HG03558 (cell line): ENCODE measurements around the gene PPP1R3E.
"Not testable (repeated sequence)": the region's sequence is repeated elsewhere in the genome, so short reads cannot be mapped to it uniquely, and the experiment has no call there.

Experiments
- ATAC-seq: cut with Tn5 transposase; IDR thresholded peaks from one replicate; pipeline ENCODE4 v1.9.1; 2021; ENCODE audit warnings: moderate number of reproducible peaks; ENCODE audit not compliant: unreplicated experiment; ENCODE audit errors: extremely low read depth

The PPP1R3E gene, protein sequence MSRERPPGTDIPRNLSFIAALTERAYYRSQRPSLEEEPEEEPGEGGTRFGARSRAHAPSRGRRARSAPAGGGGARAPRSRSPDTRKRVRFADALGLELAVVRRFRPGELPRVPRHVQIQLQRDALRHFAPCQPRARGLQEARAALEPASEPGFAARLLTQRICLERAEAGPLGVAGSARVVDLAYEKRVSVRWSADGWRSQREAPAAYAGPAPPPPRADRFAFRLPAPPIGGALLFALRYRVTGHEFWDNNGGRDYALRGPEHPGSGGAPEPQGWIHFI

DNA sequence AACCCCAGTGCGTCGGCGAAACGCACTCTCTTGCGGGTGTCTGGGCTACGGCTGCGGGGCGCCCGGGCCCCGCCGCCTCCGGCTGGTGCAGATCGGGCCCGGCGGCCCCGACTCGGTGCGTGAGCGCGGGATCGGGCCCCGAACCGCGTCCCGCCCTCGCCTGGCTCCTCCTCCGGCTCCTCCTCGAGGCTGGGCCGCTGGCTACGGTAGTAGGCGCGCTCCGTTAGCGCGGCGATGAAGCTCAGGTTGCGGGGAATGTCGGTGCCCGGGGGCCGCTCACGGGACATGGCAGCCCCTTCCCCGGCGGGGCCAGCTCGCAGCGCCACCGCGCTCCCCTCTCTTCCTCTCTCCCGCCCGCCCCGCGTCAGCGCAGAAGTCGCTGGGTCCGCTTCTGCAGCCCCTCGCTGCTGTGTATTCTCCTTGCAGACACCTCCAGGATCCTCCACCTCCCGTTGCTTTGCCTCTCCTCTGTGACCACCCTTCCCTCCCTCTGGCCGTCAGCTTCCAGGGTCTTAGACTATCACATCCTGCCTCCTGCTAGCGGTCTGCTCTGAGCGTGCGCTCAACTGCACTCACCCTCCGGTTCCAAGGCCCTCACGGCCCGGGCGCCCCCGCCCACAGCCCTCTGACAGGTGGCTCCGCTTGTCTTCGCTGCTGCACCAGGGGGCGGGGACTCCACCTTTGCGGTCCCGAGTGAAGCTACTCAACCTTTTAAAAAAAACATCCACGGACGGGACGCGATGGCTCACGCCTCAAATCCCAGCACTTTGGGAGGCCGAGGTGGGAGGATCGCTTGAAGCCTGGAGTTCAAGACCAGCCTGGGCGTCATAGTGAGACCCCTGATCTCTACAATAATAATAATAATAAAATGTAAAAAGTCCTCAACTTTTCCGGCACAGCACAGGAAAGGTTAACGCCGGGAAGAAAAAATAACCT lies at the start of gene PPP1R3E:
TSS of gene PPP1R3E (minus strand) at position 570 of the 936 bp plus-strand sequence. CDS start at position 287, 283 bp downstream.
- peak; percentile 16 for ATAC-seq

DNA sequence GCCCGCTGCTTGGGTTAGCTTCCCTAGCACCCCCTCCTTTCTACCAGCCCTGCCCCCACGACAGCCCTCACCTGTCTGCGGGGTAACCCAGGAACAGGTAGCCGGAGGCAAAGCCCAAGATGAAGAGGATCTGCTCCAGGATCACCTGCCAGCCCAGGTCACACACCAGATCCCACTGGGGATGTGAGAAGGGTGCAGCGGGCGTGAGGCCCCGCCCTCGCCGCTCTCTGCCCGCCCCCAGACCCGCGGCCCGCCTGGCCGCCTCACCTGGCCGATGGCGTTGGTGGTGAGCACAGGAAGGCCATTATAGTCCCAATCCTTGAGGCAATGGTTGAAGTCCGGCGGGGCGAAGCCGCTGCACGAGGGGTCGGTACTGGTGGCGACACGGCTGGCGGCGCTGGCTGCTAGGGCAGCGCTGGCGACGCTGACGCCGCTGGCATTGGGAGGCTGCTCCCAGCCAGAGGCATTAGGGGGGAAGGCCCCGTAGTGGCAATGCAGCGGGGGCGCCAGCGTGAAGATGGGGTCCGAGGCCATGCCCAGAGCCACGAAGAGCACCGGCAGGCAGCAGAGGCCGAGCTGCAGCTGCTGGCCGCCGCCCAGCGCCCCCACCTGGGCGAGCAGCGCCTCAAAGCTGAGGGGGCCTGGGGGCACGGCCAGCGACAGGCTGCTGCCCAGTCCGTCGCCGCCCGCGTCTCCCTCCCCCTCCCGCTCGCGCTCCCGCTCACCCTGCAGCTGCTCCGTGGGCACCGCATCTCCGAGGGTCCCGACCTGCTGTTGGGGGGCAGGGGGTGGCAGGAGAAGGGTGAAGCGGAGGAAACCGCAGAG lies 49.2 kb upstream of the PPP1R3E start:
- no peak for ATAC-seq

DNA sequence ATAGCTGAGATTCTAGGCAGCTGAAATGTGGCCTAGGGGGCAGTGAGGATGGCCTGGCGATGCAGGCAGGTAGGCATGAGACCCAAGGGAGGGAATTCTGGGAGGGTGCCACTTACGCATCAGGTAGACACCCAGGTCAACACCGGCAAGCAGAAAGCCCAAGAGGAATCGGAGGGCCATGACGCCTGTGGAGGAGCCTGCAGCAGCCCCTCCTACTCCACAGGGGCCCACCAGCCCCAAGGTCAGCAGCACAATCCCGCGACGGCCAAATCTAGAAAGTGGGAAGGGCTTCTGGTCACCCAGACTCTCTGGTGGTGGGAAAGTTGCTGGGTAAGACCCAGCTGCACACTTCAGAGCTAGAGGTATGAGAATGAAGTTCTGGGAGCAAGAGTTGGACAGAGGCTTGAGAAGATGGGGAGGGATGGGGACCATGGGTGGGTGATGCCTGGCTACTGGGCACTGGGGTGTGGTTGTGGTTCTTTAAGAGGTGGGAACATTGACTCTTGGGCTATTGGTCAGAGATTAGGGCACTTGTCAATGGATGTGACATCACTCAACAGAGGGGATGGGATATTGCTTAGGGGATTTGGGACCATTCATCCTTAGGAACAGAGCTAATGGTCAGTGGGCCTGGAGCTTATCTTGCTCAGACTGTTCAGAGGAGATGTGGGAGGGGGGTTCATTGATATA lies 46.6 kb upstream of the PPP1R3E start:
- no peak for ATAC-seq

DNA sequence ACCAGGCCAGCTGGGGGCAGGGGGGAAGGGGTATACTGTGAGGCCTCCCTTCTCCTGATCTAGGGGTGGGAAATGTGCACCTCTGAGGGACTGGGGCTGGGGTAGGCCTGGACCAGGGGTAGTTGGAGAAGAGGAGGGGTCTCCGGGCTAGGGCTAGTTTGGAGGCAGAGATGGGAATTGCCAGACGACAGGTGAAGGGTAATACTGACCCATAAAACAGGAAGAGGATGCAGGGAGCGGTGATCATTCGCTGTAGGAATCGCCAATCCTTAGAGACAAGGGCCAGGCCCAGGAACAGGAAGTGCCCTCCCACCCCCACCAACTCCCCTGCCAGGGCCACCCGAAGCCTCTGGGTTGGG lies 45.6 kb upstream of the PPP1R3E start:
- no peak for ATAC-seq

DNA sequence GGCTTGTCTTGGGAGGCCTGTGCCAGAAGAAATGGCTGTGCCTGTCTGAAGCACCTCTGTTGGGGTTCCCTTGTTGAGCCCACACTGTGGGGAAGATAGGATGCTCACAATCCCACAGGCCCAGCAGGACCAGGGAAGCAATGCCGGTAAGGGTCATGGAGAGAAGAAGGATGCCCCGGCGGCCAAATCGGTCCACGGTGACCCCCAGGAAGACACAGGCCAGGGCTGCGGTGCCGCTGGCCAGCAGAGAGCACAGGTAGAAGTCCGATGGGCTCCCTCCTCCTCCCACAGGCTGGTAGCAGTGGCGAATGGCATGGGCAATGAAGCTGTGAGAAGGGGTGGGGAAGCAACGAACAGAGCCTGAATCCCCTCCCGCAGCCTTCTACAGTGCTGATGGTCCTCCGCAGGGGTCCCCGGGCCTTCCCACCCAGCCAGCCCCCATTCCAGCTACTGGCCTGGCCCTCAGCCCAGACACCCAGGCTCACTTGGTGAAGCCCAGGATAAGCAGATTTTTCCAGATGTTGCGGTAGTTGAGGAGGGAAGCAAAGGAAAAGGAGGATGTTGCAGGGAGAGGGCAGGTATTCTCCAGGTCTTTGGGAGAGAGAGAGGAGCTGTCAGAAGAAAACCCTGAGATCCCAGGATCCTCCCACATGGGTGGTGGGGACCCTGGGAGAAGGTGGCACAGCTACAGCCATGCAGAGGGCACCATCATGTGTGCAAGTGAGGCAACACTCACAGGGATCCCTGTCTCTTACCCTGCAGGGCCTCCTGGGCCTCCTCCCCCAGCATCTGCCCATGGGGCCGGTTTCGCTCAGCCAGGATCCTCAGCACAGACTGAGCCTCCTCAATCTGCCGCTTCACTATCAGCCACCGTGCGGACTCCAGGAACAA lies 45.0 kb upstream of the PPP1R3E start:
- ATAC-seq: no peak

DNA sequence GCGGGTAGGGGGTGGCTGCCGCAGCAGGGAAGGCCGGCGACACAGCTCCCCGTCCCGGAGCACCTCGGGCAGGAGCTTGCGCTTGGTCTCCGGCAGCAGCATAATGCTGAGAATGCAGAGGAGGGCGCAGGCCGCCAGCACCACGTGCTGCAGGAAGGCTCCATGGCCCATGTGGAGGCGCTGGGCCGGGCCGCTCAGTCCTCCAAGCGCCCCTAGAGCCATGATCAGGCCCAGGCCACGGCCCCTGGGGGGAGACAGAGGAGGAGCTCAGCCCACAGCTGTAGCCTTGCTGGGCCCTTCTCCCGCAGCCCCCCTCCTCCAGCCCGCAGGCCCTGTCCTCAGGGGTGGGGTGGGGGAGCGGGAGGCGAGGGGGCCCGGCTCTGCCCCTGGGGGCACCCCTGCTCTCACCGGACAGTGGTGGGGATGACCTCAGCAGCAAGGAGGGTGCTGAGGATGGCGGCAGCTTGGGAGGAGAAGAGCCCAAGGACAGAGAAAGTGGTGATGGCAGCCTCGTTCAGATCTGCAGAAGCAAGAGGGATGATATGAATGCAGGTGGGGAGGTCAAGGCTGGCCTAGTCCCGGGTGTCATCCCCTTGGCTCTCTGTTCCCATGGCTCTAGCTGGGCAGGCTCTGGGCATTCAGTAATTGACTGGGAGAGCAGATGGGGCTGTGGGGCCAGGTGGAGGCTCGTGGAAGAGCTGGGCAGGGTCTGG lies 44.2 kb upstream of the PPP1R3E start:
- no peak for ATAC-seq

DNA sequence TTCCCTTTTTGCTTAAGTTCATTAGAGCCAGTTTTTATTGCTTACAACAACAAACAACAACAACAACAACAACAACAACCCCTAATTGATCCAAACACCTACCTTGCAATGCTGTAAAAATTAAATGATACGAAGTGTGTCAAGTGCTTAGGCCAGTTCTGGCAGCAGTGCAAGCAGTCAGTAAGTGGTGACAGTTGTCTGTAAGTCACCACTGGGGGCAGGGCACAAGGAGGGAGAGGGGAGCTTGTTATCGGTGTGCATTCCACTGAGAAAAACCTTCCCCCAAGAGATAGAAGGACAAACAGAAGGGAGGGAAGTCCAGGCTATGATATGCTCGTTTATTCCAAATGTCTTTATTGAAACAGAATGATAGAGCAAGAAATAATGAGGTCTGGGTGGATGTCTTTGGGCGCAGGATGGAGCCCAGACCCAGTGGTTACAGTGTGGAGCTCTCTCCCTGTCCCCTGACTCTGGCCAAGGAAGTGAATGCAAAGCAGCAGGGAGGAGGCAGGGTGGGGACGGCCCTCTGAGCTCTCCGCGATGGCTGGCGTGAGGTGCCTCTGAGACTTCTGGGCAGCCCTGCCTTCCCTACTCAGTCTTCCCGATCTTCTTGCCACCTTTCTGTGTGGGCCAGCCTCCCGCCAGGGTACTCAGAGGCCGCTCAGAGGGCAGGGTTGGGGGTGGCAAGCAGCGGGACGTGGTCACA lies 43.5 kb upstream of the PPP1R3E start:
- ATAC-seq: no peak

DNA sequence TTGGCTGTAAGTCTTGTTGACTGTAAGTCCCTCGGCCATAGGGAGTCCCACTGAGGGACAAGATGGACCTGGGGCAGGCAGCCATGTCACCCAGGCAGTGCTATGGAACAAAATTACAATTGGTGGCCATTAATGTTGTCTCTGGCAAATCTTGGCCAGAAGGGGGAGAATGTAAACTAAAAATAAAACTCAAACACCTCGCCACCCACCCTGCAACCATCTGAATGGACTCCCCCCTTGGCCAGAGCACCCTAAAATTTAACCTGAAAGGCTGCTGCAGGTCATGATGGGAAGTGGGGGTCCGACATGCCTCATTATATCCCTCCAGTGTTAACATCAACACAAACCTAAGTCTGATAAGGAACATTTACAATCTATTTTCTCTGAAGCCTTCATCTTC lies 41.8 kb upstream of the PPP1R3E start:
- no peak for ATAC-seq

DNA sequence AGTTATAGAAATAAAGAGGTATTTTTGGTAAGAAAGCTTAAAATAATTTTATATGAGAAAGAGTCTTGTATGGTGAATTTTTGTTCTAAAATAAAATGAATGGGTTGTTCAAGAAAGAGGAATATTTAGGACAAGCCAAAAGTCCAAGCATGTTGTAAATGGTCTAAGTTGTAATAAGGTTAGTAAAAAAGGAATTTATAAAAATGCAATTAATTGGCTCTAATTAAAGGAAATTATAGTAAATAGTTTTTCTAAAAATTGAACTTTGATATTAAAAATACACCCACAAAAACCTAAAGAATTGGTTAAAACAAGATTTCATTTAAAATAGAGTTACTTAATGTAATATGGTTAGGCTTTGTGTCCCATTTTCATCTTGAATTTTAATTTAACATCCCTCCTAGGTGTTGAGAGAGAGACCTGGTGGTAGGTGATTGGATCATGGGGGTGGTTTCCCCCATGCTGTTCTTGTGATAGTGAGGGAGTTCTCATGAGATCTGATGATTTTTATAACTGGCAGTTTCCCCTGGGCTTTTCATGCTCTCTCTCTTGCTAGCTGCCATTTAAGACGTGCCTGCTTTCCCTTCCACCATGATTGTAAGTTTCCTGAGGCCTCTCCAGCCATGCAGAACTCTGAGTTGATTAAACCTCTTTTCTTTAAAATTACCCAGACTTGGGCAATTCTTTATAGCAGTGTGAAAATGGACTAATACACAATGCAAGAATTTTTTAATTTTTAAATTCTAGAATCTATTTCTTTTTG lies 37.0 kb upstream of the PPP1R3E start:
- ATAC-seq: no peak

DNA sequence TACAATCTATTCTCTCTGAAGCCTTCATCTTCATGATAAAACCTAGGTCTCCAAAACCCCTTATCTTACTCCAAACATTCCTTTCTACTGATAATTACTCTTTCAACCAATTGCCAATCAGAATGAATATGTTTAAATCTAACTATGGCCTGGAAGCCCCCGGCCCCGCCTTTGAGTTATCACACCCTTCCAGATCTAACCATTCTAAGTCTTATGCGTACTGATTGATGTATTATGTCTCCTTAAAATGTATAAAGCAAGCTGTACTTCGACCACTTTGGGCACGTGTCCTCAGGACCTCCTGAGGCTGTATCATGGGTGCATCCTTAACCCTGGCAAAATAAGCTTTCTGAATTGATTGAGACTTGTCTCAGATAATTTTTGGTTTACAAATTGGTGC lies 33.0 kb upstream of the PPP1R3E start:
- no peak for ATAC-seq

DNA sequence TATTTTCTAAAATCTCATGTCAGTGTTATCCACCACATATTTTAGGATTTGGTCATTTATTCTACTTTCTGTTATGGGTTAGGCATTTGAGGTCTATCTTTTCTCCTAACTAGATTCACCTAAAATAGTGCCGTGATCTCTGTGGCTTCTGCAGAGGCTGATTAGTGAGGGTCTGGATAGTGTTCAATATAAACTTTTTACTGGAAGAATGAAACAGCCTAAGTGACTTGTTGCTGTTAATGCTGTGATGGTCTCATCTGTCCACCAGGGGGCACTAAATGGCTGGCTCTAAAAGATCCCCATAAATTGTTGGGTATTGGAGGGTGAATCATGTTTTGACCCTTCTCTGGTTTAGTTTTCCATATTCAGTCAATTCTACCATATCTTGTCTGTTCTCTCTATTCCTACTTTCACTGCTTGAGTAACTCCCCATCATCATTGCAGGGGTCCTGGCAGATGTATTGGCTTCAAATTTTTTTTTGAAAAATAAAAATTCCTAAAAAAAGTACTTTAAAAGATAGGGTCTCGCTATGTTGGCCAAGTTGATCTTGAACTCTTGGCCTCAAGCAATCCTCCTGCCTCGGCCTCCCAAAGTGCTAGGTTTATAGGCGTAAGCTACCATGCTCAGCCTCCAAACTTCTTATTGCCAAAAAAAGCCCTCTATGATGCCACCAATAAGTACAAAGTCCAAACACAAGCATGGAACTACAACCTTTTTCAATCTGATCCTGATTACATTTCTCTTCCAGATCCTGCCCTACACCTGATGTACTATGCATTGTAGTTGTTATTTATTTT lies 25.5 kb upstream of the PPP1R3E start:
- no peak for ATAC-seq

DNA sequence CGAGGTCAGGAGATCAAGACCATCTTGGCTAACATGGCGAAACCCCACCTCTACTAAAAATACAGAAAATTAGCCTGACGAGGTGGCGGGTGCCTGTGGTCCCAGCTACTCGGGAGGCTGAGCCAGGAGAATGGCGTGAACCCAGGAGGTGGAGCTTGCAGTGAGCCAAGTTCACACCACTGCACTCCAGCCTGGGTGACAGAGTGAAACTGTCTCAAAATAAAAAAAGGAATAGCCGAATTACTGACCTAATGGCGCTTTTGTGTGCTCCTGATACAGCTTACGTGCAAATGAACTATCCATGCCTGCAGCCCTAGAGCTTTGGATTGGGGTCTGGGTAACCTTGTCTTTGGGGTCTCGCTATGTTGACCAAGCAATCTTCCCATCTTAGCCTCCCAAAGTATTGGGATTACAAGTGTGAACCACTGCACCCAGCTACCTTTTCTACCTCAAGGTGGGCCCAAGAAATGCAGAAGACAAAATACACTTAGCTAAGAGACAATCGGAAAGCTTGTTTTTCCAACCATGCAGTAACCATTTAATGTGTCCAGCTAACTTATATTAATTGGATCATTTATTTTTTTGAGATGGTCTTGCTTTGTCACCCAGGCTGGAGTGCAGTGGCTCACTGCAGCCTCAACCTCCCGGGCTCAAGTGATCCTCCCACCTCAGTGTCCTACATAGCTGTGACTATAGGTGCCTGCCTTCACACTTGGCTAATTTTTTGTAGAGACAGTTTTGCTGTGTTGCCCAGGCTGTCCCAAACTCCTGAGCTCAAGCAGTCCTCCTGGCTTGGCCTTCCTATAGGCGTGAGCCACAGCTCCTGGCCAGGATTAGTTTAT lies 24.1 kb upstream of the PPP1R3E start:
- no peak for ATAC-seq

DNA sequence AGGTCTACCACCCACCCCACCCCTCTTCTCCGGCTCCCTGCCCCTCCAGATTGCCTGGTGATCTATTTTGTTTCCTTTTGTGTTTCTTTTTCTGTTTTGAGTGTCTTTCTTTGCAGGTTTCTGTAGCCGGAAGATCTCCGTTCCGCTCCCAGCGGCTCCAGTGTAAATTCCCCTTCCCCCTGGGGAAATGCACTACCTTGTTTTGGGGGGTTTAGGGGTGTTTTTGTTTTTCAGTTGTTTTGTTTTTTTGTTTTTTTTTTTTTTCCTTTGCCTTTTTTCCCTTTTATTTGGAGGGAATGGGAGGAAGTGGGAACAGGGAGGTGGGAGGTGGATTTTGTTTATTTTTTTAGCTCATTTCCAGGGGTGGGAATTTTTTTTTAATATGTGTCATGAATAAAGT lies 23.1 kb upstream of the PPP1R3E start:
- not testable (repeated sequence) for ATAC-seq

DNA sequence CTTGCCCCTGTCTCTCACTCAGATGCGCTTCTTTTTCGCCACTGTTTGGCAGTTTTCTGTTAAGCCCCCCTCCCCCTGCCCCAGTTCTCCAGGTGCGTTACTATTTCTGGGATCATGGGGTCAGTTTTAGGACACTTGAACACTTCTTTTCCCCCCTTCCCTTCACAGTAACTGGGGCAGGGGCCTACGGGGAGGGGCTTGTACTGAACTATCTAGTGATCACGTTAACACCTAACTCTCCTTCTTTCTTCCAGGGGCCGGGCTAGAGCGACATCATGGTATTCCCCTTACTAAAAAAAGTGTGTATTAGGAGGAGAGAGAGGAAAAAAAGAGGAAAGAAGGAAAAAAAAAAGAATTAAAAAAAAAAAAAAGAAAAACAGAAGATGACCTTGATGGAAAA lies 22.3 kb upstream of the PPP1R3E start:
- ATAC-seq: no peak

DNA sequence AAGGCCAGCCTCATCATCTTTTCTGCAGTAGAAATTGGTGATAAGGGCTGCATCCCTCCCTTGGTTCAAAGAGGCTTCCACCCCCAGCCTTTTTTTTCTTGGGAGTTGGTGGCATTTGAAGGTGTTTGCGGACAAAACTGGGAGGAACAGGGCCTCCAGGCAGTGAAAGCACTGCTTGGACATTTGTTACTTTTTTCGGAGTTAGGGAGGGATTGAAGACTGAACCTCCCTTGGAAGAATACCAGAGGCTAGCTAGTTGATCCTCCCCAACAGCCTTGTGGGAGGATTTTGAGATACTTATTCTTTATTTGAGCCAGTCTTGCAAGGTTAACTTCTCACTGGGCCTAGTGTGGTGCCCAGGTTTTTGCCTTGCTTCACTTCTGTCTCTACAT lies 21.8 kb upstream of the PPP1R3E start:
- no peak for ATAC-seq
